ENCODE results near the gene MAB21L4. TPM values are rescaled to one million over a fixed set of nuclear protein-coding genes. Genes with fewer than 3 reads are reported as not detected.

Gene MAB21L4
- total RNA-seq, 1 experiment from 2014 or later = 69.9 TPM

GRCh38 chr2:240934701-240935102 is 38.7 kb upstream of the MAB21L4 start:
- H3K27me3 Mint-ChIP-seq (ENCODE audit: insufficient read depth, unreplicated experiment) = no peaks in the 10 kb centered on the region
- TF ChIP-seq, protein P1, sequence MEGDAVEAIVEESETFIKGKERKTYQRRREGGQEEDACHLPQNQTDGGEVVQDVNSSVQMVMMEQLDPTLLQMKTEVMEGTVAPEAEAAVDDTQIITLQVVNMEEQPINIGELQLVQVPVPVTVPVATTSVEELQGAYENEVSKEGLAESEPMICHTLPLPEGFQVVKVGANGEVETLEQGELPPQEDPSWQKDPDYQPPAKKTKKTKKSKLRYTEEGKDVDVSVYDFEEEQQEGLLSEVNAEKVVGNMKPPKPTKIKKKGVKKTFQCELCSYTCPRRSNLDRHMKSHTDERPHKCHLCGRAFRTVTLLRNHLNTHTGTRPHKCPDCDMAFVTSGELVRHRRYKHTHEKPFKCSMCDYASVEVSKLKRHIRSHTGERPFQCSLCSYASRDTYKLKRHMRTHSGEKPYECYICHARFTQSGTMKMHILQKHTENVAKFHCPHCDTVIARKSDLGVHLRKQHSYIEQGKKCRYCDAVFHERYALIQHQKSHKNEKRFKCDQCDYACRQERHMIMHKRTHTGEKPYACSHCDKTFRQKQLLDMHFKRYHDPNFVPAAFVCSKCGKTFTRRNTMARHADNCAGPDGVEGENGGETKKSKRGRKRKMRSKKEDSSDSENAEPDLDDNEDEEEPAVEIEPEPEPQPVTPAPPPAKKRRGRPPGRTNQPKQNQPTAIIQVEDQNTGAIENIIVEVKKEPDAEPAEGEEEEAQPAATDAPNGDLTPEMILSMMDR (IDR thresholded peaks at IDR 0.05; ENCODE audit: insufficient read depth in 1 of 2, low read depth in 1 of 2, low read length in 1 of 2, severe bottlenecking in 1 of 2, unreplicated experiment in 1 of 2) = no peak
- H3K4me3 ChIP-seq (ENCODE audit: low read depth, low read length) = no peak overlapping the region
- ChIA-PET POLR2A (no interaction called here), CTCF (no interaction called here)
- no peaks in the 10 kb centered on the region for H3K36me3 Mint-ChIP-seq (ENCODE audit: insufficient read depth, unreplicated experiment)
- intact Hi-C loops (cut with micrococcal nuclease; ENCODE audit: unreplicated experiment) = no loop called here
- DNase-seq = no peak
- no TSS peak for BruUV-seq (replicated peaks)
- no peaks in the 10 kb centered on the region for H3K36me3 ChIP-seq (ENCODE audit: control insufficient read depth, insufficient read depth, low read length)
- no peaks in the 10 kb centered on the region for H3K27me3 ChIP-seq (replicated peaks; ENCODE audit: control insufficient read depth, insufficient read depth, low read length)
- H3K4me1 ChIP-seq = no peaks in the 10 kb centered on the region
- H3K27ac Mint-ChIP-seq (ENCODE audit: unreplicated experiment) = no peak overlapping the region
- no peaks in the 10 kb centered on the region for H3K4me1 Mint-ChIP-seq (ENCODE audit: low read depth, unreplicated experiment)
- no peak overlapping the region for H3K4me3 Mint-ChIP-seq (ENCODE audit: unreplicated experiment)
- peaks cover 4% of the 10 kb centered on the region for H3K9me3 ChIP-seq
- no peaks in the 10 kb centered on the region for H3K9me3 Mint-ChIP-seq (ENCODE audit: unreplicated experiment)

DNA sequence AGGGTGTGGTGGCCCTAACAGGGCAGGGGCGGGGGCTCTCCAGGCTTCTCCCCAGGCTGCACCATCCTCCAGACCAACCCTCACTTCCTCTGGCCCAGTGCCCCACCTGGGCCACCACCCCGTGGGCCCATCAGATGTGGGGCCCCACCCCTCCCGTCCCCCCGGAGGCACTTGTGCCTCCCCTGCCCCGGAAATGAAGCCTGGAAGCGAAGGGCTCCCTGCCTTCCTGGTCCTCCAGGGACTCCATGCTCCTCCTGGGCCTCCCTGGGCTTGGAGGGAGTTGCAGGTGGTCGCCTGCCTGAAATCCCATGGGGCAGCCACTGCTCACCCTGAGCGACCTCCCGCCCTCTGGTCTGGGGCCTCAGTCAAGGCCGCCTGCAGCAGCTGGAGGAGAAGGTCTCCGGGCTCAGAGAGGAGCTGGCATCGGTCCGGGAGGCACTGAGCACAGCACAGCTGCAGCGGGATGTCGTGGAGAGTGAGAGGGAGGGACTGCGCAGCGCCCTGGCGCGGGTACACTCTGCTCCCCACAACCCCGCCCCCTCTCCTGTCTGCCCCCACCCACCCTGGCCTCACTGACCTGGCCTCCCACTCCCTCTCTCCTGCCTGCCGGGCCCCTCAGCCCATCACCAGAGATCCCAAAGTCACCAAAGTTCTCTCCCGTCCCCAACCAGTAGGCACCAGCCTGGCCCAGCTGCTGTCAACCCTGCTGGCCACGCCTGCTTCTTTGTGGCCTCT is 38.2 kb upstream of the MAB21L4 start:
- H3K4me3 ChIP-seq (ENCODE audit: low read depth, low read length) = no peak overlapping the region
- H3K4me3 Mint-ChIP-seq (ENCODE audit: unreplicated experiment) = no peak overlapping the region
- intact Hi-C loops (cut with micrococcal nuclease; ENCODE audit: unreplicated experiment) = no loop called here
- H3K27me3 ChIP-seq (replicated peaks; ENCODE audit: control insufficient read depth, insufficient read depth, low read length) = no peaks in the 10 kb centered on the region
- ChIA-PET POLR2A (no interaction called here), CTCF (no interaction called here)
- TF ChIP-seq, protein P1 (IDR thresholded peaks at IDR 0.05; ENCODE audit: insufficient read depth in 1 of 2, low read depth in 1 of 2, low read length in 1 of 2, severe bottlenecking in 1 of 2, unreplicated experiment in 1 of 2) = no peak
- H3K27ac Mint-ChIP-seq (ENCODE audit: unreplicated experiment) = no peak overlapping the region
- H3K36me3 Mint-ChIP-seq (ENCODE audit: insufficient read depth, unreplicated experiment) = no peaks in the 10 kb centered on the region
- DNase-seq = no peak
- H3K4me1 Mint-ChIP-seq (ENCODE audit: low read depth, unreplicated experiment) = no peaks in the 10 kb centered on the region
- no peaks in the 10 kb centered on the region for H3K27me3 Mint-ChIP-seq (ENCODE audit: insufficient read depth, unreplicated experiment)
- H3K36me3 ChIP-seq (ENCODE audit: control insufficient read depth, insufficient read depth, low read length) = no peaks in the 10 kb centered on the region
- no TSS peak for BruUV-seq (replicated peaks)
- peaks cover 4% of the 10 kb centered on the region for H3K9me3 ChIP-seq
- H3K9me3 Mint-ChIP-seq (ENCODE audit: unreplicated experiment) = no peaks in the 10 kb centered on the region
- no peaks in the 10 kb centered on the region for H3K4me1 ChIP-seq

DNA sequence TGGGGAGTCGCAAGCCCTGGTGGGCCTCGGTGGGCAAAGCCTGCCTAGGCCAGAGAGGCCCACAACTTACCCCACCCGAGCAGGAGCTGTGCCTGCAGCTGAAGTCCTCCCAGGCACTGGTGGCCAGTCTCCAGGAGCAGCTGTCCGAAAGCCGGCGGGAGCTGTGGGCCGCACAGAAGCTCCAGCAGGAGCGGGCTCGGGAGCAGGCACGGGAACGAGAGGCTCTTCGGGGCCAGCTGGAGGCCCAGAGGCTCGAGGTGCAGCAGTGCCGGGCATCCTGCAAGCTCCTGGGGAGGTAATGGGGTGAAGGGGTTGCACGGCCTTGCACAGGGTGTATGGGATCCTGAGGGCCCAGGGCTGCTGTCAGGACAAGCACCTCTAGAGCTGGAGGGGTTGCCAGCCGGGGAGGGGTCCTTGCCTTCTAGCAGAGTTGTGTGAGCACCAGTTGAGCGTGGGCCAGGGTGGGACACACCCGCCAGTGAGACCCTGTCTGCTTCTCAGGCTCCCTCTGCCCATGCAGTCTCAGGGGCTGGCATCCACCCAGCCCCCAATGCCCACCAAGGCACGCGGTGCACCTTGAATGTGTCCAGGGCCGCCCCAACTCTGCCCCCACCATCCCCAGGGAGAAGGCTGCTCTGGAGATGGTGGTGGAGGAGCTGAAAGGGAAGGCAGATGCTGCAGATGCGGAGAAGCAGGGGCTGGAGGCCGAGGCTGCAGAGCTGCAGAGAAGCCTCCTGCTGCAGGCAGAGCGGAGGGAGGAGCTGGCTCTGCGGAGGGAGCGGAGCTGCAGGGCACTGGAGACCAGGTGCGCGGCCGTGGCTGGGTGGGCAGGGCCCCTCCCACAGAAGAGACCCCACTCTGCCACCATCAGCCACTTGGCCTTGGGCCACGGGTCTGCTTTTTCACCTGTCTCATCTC is 37.4 kb upstream of the MAB21L4 start:
- Mint-ChIP-seq H3K27me3 (ENCODE audit: insufficient read depth, unreplicated experiment) (peaks cover 4% of the 10 kb centered on the region), H3K9me3 (ENCODE audit: unreplicated experiment) (no peaks in the 10 kb centered on the region), H3K36me3 (ENCODE audit: insufficient read depth, unreplicated experiment) (no peaks in the 10 kb centered on the region), H3K4me3 (ENCODE audit: unreplicated experiment) (no peak overlapping the region), H3K27ac (ENCODE audit: unreplicated experiment) (no peak overlapping the region), H3K4me1 (ENCODE audit: low read depth, unreplicated experiment) (no peaks in the 10 kb centered on the region)
- no peaks in the 10 kb centered on the region for H3K36me3 ChIP-seq (ENCODE audit: control insufficient read depth, insufficient read depth, low read length)
- H3K4me3 ChIP-seq (ENCODE audit: low read depth, low read length) = no peak overlapping the region
- CTCF ChIA-PET = no interaction called here
- TF ChIP-seq, protein P1 (IDR thresholded peaks at IDR 0.05; ENCODE audit: insufficient read depth in 1 of 2, low read depth in 1 of 2, low read length in 1 of 2, severe bottlenecking in 1 of 2, unreplicated experiment in 1 of 2) = no peak
- intact Hi-C loops (cut with micrococcal nuclease; ENCODE audit: unreplicated experiment) = no loop called here
- no peaks in the 10 kb centered on the region for H3K4me1 ChIP-seq
- H3K27me3 ChIP-seq (replicated peaks; ENCODE audit: control insufficient read depth, insufficient read depth, low read length) = no peaks in the 10 kb centered on the region
- no TSS peak for BruUV-seq (replicated peaks)
- no peak for DNase-seq
- POLR2A ChIA-PET = no interaction called here
- H3K9me3 ChIP-seq = peaks cover under 1% of the 10 kb centered on the region; the same call in 1 of the 2 replicates

Data from Caco-2 (cell line).